Endothelial cell of umbilical vein (primary cell): ENCODE results near the gene NKAIN4. TPM values are rescaled to one million over a fixed set of nuclear protein-coding genes. Genes with fewer than 3 reads are reported as not detected.

Experiments
- BruUV-seq: library from RNA; stranded (reverse); fragments of 400-500 nt; replicated peaks from 2 replicates; lab custom pipeline; 2021; lab: Mats Ljungman, UMichigan
- CTCF ChIA-PET: fragments of 300-600, 350-600 bp; sonication (Branson Sonifier 250); formaldehyde crosslinking; loops from one replicate; lab custom pipeline; 2021; ENCODE audit warnings: antibody characterized with exemption, inconsistent platforms; lab: Charles Lee
- POLR2A ChIA-PET: fragments of 300-600, 350-600 bp; sonication (Branson Sonifier 250); formaldehyde crosslinking; loops from one replicate; lab custom pipeline; 2021; ENCODE audit warnings: antibody characterized with exemption, inconsistent platforms; lab: Charles Lee
- DNase-seq: peaks from one replicate; pipeline ENCODE4 v3.0.0-alpha.2; 2011; ENCODE audit warnings: low read depth, low spot score
- FAIRE-seq: peaks from 2 replicates; lab custom pipeline; 2011; peaks lifted over from hg19 to GRCh38; lab: Jason Lieb, UNC
- H2AFZ ChIP-seq: 2 replicates; pipeline ENCODE4 v1.6.0; 2012; ENCODE audit warnings: low read depth, low read length, control low read depth, inconsistent platforms
- H3K27ac ChIP-seq: 2 replicates; pipeline ENCODE4 v1.5.1; 2011; ENCODE audit warnings: low read depth, mild to moderate bottlenecking, control low read depth, low read length, moderate library complexity; ENCODE audit not compliant: insufficient read depth
- H3K27me3 ChIP-seq, 2 experiments: 2 replicates each; pipeline versions ENCODE4 v1.6.0 to v1.6.1; 2011; ENCODE audit warnings: low read length in 2 of 2, mixed read lengths in 1 of 2; ENCODE audit not compliant: control insufficient read depth in 2 of 2, insufficient read depth in 2 of 2
- H3K36me3 ChIP-seq, 2 experiments: 2 replicates in 1 of 2; 3 replicates in 1 of 2; pipeline ENCODE4 v1.5.1; 2011; ENCODE audit warnings: low read length in 2 of 2, mild to moderate bottlenecking in 1 of 2, moderate library complexity in 1 of 2; ENCODE audit not compliant: control insufficient read depth in 2 of 2, insufficient read depth in 2 of 2; ENCODE audit errors: extremely low read depth in 1 of 2
- H3K4me1 ChIP-seq: 3 replicates; pipeline ENCODE4 v1.5.1; 2011; ENCODE audit warnings: mild to moderate bottlenecking, low read length; ENCODE audit not compliant: control insufficient read depth, insufficient read depth; ENCODE audit errors: extremely low read depth
- H3K4me2 ChIP-seq: 2 replicates; pipeline ENCODE4 v1.6.1; 2011; ENCODE audit warnings: low read length, control low read depth, mixed read lengths; ENCODE audit not compliant: insufficient read depth
- H3K4me3 ChIP-seq, 3 experiments: fragments of 200-600 bp in 1 of 3; sonication (generic), shearing (Covaris generic) in 1 of 3; replicated peaks in 1 of 3; 2 replicates each; pipeline ENCODE4 v1.5.1; 2011 to 2016; ENCODE audit warnings: control low read depth in 3 of 3, low read length in 3 of 3, mild to moderate bottlenecking in 2 of 3, inconsistent platforms in 1 of 3, low read depth in 1 of 3, moderate library complexity in 1 of 3; ENCODE audit not compliant: insufficient read depth in 1 of 3
- H3K79me2 ChIP-seq: 2 replicates; pipeline ENCODE4 v1.6.0; 2012; ENCODE audit warnings: low read length, inconsistent platforms; ENCODE audit not compliant: control insufficient read depth, insufficient read depth
- H3K9ac ChIP-seq: replicated peaks from 2 replicates; pipeline ENCODE3; 2011; ENCODE audit warnings: low read length, control low read depth; ENCODE audit not compliant: insufficient read depth; ENCODE audit errors: extremely low read depth
- H3K9me1 ChIP-seq: replicated peaks from 3 replicates; pipeline ENCODE4 v1.6.0; 2011; ENCODE audit warnings: mild to moderate bottlenecking, low read length; ENCODE audit not compliant: control insufficient read depth, insufficient read depth; ENCODE audit errors: extremely low read depth
- H3K9me3 ChIP-seq: replicated peaks from 2 replicates; pipeline ENCODE4 v1.5.1; 2012; ENCODE audit warnings: low read length, inconsistent platforms; ENCODE audit not compliant: control insufficient read depth, insufficient read depth
- H4K20me1 ChIP-seq: replicated peaks from 2 replicates; pipeline ENCODE3; 2011; ENCODE audit warnings: mild to moderate bottlenecking, low read length; ENCODE audit not compliant: control insufficient read depth, insufficient read depth; ENCODE audit errors: extremely low read depth
- CTCF ChIP-seq, 2 donors: IDR thresholded peaks; 1 replicate in 1 of 2; 2 replicates in 1 of 2; pipeline ENCODE4 v1.5.1; 2011; ENCODE audit warnings: low read length in 2 of 2, mild to moderate bottlenecking in 2 of 2, moderate library complexity in 2 of 2, control low read depth in 1 of 2, inconsistent platforms in 1 of 2, low read depth in 1 of 2; ENCODE audit not compliant: insufficient read depth in 1 of 2; ENCODE audit errors: extremely low read depth in 1 of 2
- EZH2 ChIP-seq: IDR thresholded peaks from 2 replicates; pipeline ENCODE4 v1.6.1; 2012; ENCODE audit warnings: borderline replicate concordance, low read depth, mild to moderate bottlenecking, moderate library complexity, low read length, inconsistent platforms; ENCODE audit not compliant: severe bottlenecking
- FOS ChIP-seq: IDR thresholded peaks from 2 replicates; pipeline ENCODE4 v1.6.1; 2011; ENCODE audit warnings: mild to moderate bottlenecking, low read length, moderate library complexity, borderline replicate concordance; ENCODE audit not compliant: insufficient read depth
- GATA2 ChIP-seq: IDR thresholded peaks from 2 replicates; pipeline ENCODE4 v1.7.0; 2011; ENCODE audit warnings: low read depth, mild to moderate bottlenecking, moderate library complexity, mixed read lengths, low read length; ENCODE audit not compliant: insufficient read length, insufficient read depth
- JUN ChIP-seq: IDR thresholded peaks from 2 replicates; pipeline ENCODE4 v1.6.1; 2011; ENCODE audit warnings: borderline replicate concordance, low read depth; ENCODE audit not compliant: insufficient read length, insufficient read depth
- MAX ChIP-seq: IDR thresholded peaks from 2 replicates; pipeline ENCODE4 v1.6.1; 2011; ENCODE audit not compliant: insufficient read depth, insufficient read length
- MYC ChIP-seq: IDR thresholded peaks from one replicate; pipeline ENCODE4 v1.6.1; 2011; ENCODE audit warnings: mild to moderate bottlenecking, low read depth, low read length
- POLR2A ChIP-seq: IDR thresholded peaks from 2 replicates; pipeline ENCODE4 v1.6.1; 2012; ENCODE audit warnings: low read depth, mild to moderate bottlenecking, control low read depth, low read length
- POLR2AphosphoS5 ChIP-seq: IDR thresholded peaks from 2 replicates; pipeline ENCODE4 v1.6.1; 2012; ENCODE audit warnings: low read depth, mild to moderate bottlenecking, control low read depth, low read length, moderate library complexity; ENCODE audit not compliant: insufficient read depth
- dilution Hi-C: fragments of 300-500 bp; cut with MboI; formaldehyde crosslinking; loops from one replicate; pipeline ENCODE4 v1.15.0; 2019; ENCODE audit warnings: low sequenced_read_pairs; ENCODE audit not compliant: extremely low pct_ligation_motif_present
- intact Hi-C: fragments of 100-400 bp; cut with micrococcal nuclease; formaldehyde crosslinking; loops from one replicate; pipeline ENCODE4 v1.10.0; 2022
- polyA plus RNA-seq, 4 experiments: library from polyadenylated mRNA; depleted of rRNA in 3 of 4; stranded (reverse) in 3 of 4; unstranded in 1 of 4; fragments of >200 nt; gene quantifications; 2 replicates each; pipeline versions ENCODE4 v1.2.1 to v1.2.3, GENCODE V29; 2011 to 2012; ENCODE audit warnings: missing spikeins in 1 of 4
- total RNA-seq: library from RNA; stranded (reverse); gene quantifications from 2 replicates; pipeline ENCODE4 v1.2.3, GENCODE V29; 2021

Gene NKAIN4
- total and polyA plus RNA-seq, 2 donors (not counting 3 experiments of a cell fraction or from before 2014, with no cell fraction given), result 0.04 TPM; not detected in 1

DNA sequence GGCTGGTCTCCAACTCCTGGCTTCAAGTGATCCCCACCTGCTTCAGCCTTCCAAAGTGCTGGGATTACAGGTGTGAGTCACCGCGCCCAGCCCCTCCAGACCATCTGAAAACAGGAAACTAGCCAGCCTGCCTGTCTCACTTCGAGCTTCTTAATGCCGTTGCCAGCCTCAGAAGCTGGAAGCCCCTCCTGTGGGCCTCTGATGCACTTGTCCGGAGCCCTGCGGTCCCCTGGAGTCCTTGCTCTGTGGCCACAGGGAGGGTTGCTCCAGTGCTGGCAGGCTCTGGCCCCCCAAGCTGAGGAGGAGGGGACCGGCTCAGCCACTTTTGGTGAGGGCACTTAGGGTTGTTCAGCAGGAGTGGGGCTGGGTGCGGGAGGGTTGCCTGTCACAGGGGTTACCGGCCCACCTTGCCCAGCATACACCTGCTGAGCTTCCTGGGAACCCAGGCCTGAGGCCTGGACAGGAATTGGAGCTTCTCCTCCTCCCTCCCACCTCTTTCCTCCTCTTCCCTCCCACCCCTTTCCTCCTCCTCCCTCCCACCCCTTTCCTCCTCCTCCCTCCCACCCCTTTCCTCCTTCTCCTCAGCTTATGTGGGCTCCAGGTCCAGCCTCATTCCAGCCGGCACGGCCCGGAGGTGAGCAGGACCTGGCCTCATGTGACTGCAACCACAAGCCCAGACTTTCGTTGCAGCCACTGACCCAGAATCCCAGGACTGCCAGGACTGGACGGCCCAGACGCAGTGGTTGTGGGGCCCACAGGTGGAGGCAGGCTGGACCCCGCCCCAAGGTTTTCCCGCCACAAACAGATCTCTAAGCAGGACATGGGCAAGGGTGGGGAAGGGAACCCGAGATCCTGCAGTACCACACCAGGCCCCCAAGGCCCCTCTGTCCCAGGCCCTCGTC lies 28.0 kb downstream of the NKAIN4 start:
- intact Hi-C loops (no loop called here), dilution Hi-C loops (no loop called here)
- POLR2A ChIA-PET, result no interaction called here
- H4K20me1 ChIP-seq, result no peaks in the 10 kb centered on the region
- DNase-seq (no peak), FAIRE-seq (no peak)
- peaks cover 0 to 10% of the 10 kb centered on the region in 2 experiments for H3K27me3 ChIP-seq
- no peaks in the 10 kb centered on the region for H3K9me1 ChIP-seq
- no peak overlapping the region for H3K9ac ChIP-seq
- H3K4me1 ChIP-seq, result no peaks in the 10 kb centered on the region
- no peaks in the 10 kb centered on the region for H3K36me3 ChIP-seq
- no peaks in the 10 kb centered on the region for H3K79me2 ChIP-seq
- no TSS peak for BruUV-seq
- no peaks in the 10 kb centered on the region for H3K9me3 ChIP-seq
- H2AFZ ChIP-seq, result no peak overlapping the region
- no peak for TF ChIP-seq POLR2AphosphoS5
- TF ChIP-seq FOS, result no peak
- TF ChIP-seq MYC, result no peak
- TF ChIP-seq JUN, result no peak
- no peak for TF ChIP-seq POLR2A
- TF ChIP-seq MAX, result no peak
- no peak for TF ChIP-seq GATA2
- no peak for TF ChIP-seq CTCF (IDR thresholded peaks at IDR 0.05; ENCODE audit: extremely low read depth in 1 of 2, insufficient read depth in 1 of 2, low read depth in 1 of 2, low read length in 2 of 2)
- no peak for TF ChIP-seq EZH2
- H3K4me3 ChIP-seq, result no peak overlapping the region
- CTCF ChIA-PET, result interaction anchor here (4.5 to 4.8 kb wide), 2 partner anchors 11 to 156 kb away, joined by 94 to 116 read pairs; partner anchors contain the start of gene BIRC7
- H3K4me2 ChIP-seq, result no peak overlapping the region
- no peak overlapping the region for H3K27ac ChIP-seq
